ENCODE results near the gene RPL10. TPM values are rescaled to one million over a fixed set of nuclear protein-coding genes. Genes with fewer than 3 reads are reported as not detected.

RPL10 gene
- total and polyA plus RNA-seq, 2 of the 13 experiments (the other 11 are each of a cell fraction or from before 2014, with no cell fraction given) = 2,381 to 4,713 TPM

DNA sequence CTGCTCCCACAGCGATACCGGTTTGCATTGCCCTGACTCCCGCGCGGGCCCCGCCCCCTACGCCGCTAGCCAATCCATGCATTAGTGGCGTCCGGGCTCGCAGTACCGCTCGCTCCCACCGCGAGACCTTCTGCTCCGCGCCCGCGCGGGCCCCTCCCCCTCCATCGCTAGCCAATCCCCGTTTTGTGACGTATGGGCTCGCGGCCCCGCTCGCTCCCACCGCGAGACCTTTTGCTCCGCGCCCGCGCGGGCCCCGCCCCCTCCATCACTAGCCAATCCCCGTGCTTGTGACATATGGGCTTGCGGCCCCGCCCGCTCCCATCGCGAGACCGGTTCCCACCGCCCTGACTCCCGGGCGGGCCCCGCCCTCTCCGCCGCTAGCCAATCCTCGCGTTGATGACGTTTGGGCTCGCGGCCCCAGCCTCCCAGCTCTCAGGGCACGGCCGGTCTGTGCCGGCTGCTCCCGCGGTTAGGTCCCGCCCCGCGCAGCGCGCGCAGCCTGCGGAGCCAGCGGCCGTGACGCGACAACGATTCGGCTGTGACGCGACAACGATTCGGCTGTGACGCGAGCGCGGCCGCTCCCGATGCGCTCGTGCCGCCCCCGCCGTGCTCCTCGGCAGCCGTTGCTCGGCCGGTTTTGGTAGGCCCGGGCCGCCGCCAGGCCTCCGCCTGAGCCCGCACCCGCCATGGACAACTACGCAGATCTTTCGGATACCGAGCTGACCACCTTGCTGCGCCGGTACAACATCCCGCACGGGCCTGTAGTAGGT, 19.2 kb upstream of the RPL10 start, which contains the start of gene EMD (continued):
- TF ChIP-seq CENPBD1 (CRISPR knock-in tag; IDR thresholded peaks at IDR 0.05; ENCODE audit: borderline replicate concordance, low read depth) = no peak
- TF ChIP-seq MYNN (CRISPR knock-in tag; IDR thresholded peaks at IDR 0.05; ENCODE audit: low read depth) = no peak
- TF ChIP-seq HOXA3 (CRISPR knock-in tag; IDR thresholded peaks at IDR 0.05) = peak; percentile 99
- no peak for TF ChIP-seq FOXO4 (CRISPR knock-in tag; conservative IDR thresholded peaks at IDR 0.05)
- TF ChIP-seq RFXAP (CRISPR knock-in tag; IDR thresholded peaks at IDR 0.05; ENCODE audit: borderline replicate concordance) = 0 out of 2 replicates have a peak, but pooled peaks have one; percentile 41
- no peak for TF ChIP-seq ZMAT3 (CRISPR knock-in tag; conservative IDR thresholded peaks at IDR 0.05)
- TF ChIP-seq KLF9 (CRISPR knock-in tag; IDR thresholded peaks at IDR 0.05; ENCODE audit: low read depth) = no peak
- TF ChIP-seq NAIF1 (CRISPR knock-in tag; IDR thresholded peaks at IDR 0.05; ENCODE audit: borderline replicate concordance) = no peak
- TF ChIP-seq NFYC (CRISPR knock-in tag; IDR thresholded peaks at IDR 0.05) = peak; percentile 82
- TF ChIP-seq, protein P1, sequence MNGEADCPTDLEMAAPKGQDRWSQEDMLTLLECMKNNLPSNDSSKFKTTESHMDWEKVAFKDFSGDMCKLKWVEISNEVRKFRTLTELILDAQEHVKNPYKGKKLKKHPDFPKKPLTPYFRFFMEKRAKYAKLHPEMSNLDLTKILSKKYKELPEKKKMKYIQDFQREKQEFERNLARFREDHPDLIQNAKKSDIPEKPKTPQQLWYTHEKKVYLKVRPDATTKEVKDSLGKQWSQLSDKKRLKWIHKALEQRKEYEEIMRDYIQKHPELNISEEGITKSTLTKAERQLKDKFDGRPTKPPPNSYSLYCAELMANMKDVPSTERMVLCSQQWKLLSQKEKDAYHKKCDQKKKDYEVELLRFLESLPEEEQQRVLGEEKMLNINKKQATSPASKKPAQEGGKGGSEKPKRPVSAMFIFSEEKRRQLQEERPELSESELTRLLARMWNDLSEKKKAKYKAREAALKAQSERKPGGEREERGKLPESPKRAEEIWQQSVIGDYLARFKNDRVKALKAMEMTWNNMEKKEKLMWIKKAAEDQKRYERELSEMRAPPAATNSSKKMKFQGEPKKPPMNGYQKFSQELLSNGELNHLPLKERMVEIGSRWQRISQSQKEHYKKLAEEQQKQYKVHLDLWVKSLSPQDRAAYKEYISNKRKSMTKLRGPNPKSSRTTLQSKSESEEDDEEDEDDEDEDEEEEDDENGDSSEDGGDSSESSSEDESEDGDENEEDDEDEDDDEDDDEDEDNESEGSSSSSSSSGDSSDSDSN (CRISPR knock-in tag; IDR thresholded peaks at IDR 0.05) = peak; percentile 39; the same call in 1 of the 2 replicates
- peak; percentile 40; the same call in 1 of the 2 replicates for TF ChIP-seq CREM (IDR thresholded peaks at IDR 0.05)
- no peak for TF ChIP-seq CREM (CRISPR knock-in tag; IDR thresholded peaks at IDR 0.05)
- peak; percentile 51; the same call in 1 of the 2 replicates for TF ChIP-seq TAF1 (CRISPR knock-in tag; IDR thresholded peaks at IDR 0.05)
- TF ChIP-seq AKAP8 (CRISPR knock-in tag; IDR thresholded peaks at IDR 0.05) = peak; percentile 85
- TF ChIP-seq ZKSCAN8 (CRISPR knock-in tag; IDR thresholded peaks at IDR 0.05; ENCODE audit: borderline replicate concordance) = no peak
- no peak for TF ChIP-seq ATF7 (IDR thresholded peaks at IDR 0.05)
- no peak for TF ChIP-seq ATF7 (CRISPR knock-in tag; IDR thresholded peaks at IDR 0.05)
- TF ChIP-seq HNRNPH1 (optimal IDR thresholded peaks at IDR 0.05; ENCODE audit: low read depth, low read length) = no peak
- TF ChIP-seq TCF7 (IDR thresholded peaks at IDR 0.05; ENCODE audit: low read depth) = no peak
- TF ChIP-seq MIXL1 (CRISPR knock-in tag; IDR thresholded peaks at IDR 0.05) = no peak
- TF ChIP-seq, protein P2, sequence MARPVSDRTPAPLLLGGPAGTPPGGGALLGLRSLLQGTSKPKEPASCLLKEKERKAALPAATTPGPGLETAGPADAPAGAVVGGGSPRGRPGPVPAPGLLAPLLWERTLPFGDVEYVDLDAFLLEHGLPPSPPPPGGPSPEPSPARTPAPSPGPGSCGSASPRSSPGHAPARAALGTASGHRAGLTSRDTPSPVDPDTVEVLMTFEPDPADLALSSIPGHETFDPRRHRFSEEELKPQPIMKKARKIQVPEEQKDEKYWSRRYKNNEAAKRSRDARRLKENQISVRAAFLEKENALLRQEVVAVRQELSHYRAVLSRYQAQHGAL (CRISPR knock-in tag; IDR thresholded peaks at IDR 0.05; ENCODE audit: not compliant biosample characterization) = no peak
- TF ChIP-seq KLF13 (CRISPR knock-in tag; IDR thresholded peaks at IDR 0.05) = no peak
- TF ChIP-seq FOXM1 (CRISPR knock-in tag; IDR thresholded peaks at IDR 0.05) = no peak
- TF ChIP-seq SYNCRIP (IDR thresholded peaks at IDR 0.05; ENCODE audit: insufficient read depth, low read depth, low read length) = no peak
- no peak for TF ChIP-seq TARDBP (CRISPR knock-in tag; IDR thresholded peaks at IDR 0.05)
- no peak for TF ChIP-seq HNF4G (IDR thresholded peaks at IDR 0.05; ENCODE audit: borderline replicate concordance, low read depth, low read length)
- no peak for TF ChIP-seq HNF4G (CRISPR knock-in tag; IDR thresholded peaks at IDR 0.05; ENCODE audit: borderline replicate concordance, low read depth)

Data from HepG2 (cell line).